Measurements from ENCODE around the gene BMP7.

Gene BMP7

GRCh38 chr20:57225197-57225733 lies 41.2 kb downstream of the BMP7 start:
- DNase-seq, result no peak

- DNase-seq, result no peak
These were observed 41.8 kb downstream of the BMP7 start for GRCh38 chr20:57224641-57225138.

- no peak for DNase-seq
These were observed 42.6 kb downstream of the BMP7 start for GRCh38 chr20:57223648-57224489.

- DNase-seq, result no peak
These were observed 43.9 kb downstream of the BMP7 start for GRCh38 chr20:57222631-57222950.

GRCh38 chr20:57221916-57222630 lies 44.4 kb downstream of the BMP7 start:
- DNase-seq, result no peak

GRCh38 chr20:57220337-57221145 lies 45.9 kb downstream of the BMP7 start:
- DNase-seq, result no peak

- DNase-seq, result no peak
These were observed 47.3 kb downstream of the BMP7 start for GRCh38 chr20:57219071-57219677.

- DNase-seq, result no peak
These were observed 48.0 kb downstream of the BMP7 start for GRCh38 chr20:57218489-57218888.

GRCh38 chr20:57217802-57218201 lies 48.6 kb downstream of the BMP7 start:
- no peak for DNase-seq

GRCh38 chr20:57216669-57217068 lies 49.8 kb downstream of the BMP7 start:
- no peak for DNase-seq

- DNase-seq, result no peak
These were observed 50.5 kb downstream of the BMP7 start for GRCh38 chr20:57215826-57216471.

GRCh38 chr20:57215426-57215825 lies 51.0 kb downstream of the BMP7 start:
- DNase-seq, result no peak

GRCh38 chr20:57214948-57215347 lies 51.5 kb downstream of the BMP7 start:
- no peak for DNase-seq

- no peak for DNase-seq
These were observed 52.0 kb downstream of the BMP7 start for GRCh38 chr20:57214427-57214826.

- DNase-seq, result no peak
These were observed 52.5 kb downstream of the BMP7 start for GRCh38 chr20:57213924-57214323.

- no peak for DNase-seq
These were observed 53.1 kb downstream of the BMP7 start for GRCh38 chr20:57213291-57213690.

- no peak for DNase-seq
These were observed 53.7 kb downstream of the BMP7 start for GRCh38 chr20:57212534-57213276.

GRCh38 chr20:57211908-57212533 lies 54.4 kb downstream of the BMP7 start:
- DNase-seq, result no peak

GRCh38 chr20:57211406-57211805 lies 55.0 kb downstream of the BMP7 start:
- no peak for DNase-seq

GRCh38 chr20:57210911-57211280 lies 55.5 kb downstream of the BMP7 start:
- no peak for DNase-seq
